Ovary (tissue), 9 donors: ENCODE measurements around the gene E2F6. TPM values are rescaled to one million over a fixed set of nuclear protein-coding genes. Genes with fewer than 3 reads are reported as not detected.

Experiments
- DNase-seq, 5 donors: peaks; one replicate each; pipeline ENCODE4 v3.0.0-alpha.2; 2019 to 2020
- H3K27ac ChIP-seq, 2 donors: fragments of 200-600 bp; one replicate each; pipeline versions ENCODE4 v1.5.1 to v1.8.0; 2019 to 2022
- H3K27me3 ChIP-seq: fragments of 200-600 bp; one replicate; pipeline ENCODE4 v1.8.0; 2022
- H3K36me3 ChIP-seq: fragments of 200-600 bp; sonication (generic); one replicate; pipeline ENCODE4 v1.5.1; 2019
- H3K4me1 ChIP-seq: one replicate; pipeline ENCODE4 v1.8.1; 2013; ENCODE audit warnings: mild to moderate bottlenecking, moderate library complexity; ENCODE audit not compliant: insufficient read depth
- H3K4me3 ChIP-seq: fragments of 200-600 bp; sonication (generic); one replicate; pipeline ENCODE4 v1.5.1; 2017
- H3K9me3 ChIP-seq, 2 donors: fragments of 200-600 bp in 1 of 2; sonication (generic) in 1 of 2; one replicate each; pipeline versions ENCODE4 v1.5.1 to v1.8.1; 2013 to 2019; ENCODE audit warnings: mild to moderate bottlenecking in 1 of 2, moderate library complexity in 1 of 2
- CTCF ChIP-seq, 3 donors: fragments of 450-650 bp in 2 of 3; fragments of 200-600 bp in 1 of 3; IDR thresholded peaks; one replicate each; pipeline versions ENCODE4 v1.5.1 to v1.8.0; 2016 to 2022; ENCODE audit warnings: antibody characterized with exemption in 3 of 3, mild to moderate bottlenecking in 1 of 3
- EP300 ChIP-seq: sonication (generic); formaldehyde crosslinking; IDR thresholded peaks from one replicate; pipeline ENCODE4 v1.6.1; 2017; ENCODE audit warnings: antibody characterized with exemption
- POLR2A ChIP-seq: fragments of 450-650 bp; IDR thresholded peaks from one replicate; pipeline ENCODE4 v1.6.1; 2017; ENCODE audit warnings: antibody characterized with exemption, mild to moderate bottlenecking, moderate library complexity
- WGBS, 3 donors: extraction: QIAGEN DNeasy Blood & Tissue Kit in 1 of 3; methylation state at CpG; one replicate each; pipeline versions ENCODE4 v1.1.5 to v1.1.7; 2013 to 2017; 5-methylcytosine and 5-hydroxymethylcytosine counted together
- intact Hi-C, 4 donors: fragments of 100-400 bp; cut with DNase I; formaldehyde crosslinking; loops; one replicate each; pipeline versions ENCODE4 v1.11.0 to v1.15.1; 2022 to 2023
- polyA plus RNA-seq, 2 donors: library from polyadenylated mRNA; stranded (reverse); fragments of 200-250 nt in 1 of 2; fragments of 350-450 nt in 1 of 2; fragmentation: Illumina TruSeq in 1 of 2; extraction: RNeasy Lipid Tissue Mini Kit (QIAGEN cat#74804) in 1 of 2; gene quantifications; one replicate each; pipeline ENCODE4 v1.2.3, GENCODE V29; 2013 to 2014
- total RNA-seq, 7 donors: library from RNA; depleted of rRNA in 2 of 7; stranded (reverse); fragments of >200 nt in 2 of 7; fragmentation: NEBNext Ultra II Directional in 3 of 7; extraction: Animal tissue kit (Norgen Biotek cat#: 25700) in 3 of 7; gene quantifications; one replicate each; pipeline versions ENCODE4 v1.1.0 to v1.2.4, GENCODE V29; 2016 to 2023
- donor health status: DM: no; HTN: no; CAD: no; lungs with moderate emphysema.
- donor health status: DM: no; HTN: no; CAD: no.
- donor health status: Bipolar disorder and iron deficiency.
- donor health status: DM: yes; HTN: yes; CAD: no.
- donor health status: DM: no; HTN: no; CAD: no.
- donor health status: DM: yes; HTN: yes; CAD: no.

Gene E2F6
- total and polyA plus RNA-seq, 9 donors = 9.9 to 19.6 (median 14.9) TPM

- Histone ChIP-seq H3K4me3 (no peak overlapping the region), H3K4me1 (peaks cover 36% of the 10 kb centered on the region), H3K36me3 (no peaks in the 10 kb centered on the region), H3K27me3 (no peaks in the 10 kb centered on the region), H3K27ac (no peak overlapping the region), H3K9me3 (no peaks in the 10 kb centered on the region)
- 65% methylated on average over 8 of the region's 8 CpGs for WGBS, 3 donors
- no peak for DNase-seq
- TF ChIP-seq EP300 (no peak), CTCF (IDR thresholded peaks at IDR 0.05) (no peak), POLR2A (no peak)
- intact Hi-C loops = no loop called here
Observed at GRCh38 chr2:11503354-11503927, 37.5 kb upstream of the E2F6 start.

GRCh38 chr2:11502740-11503292 lies 36.9 kb upstream of the E2F6 start:
- WGBS, 3 donors = 78 to 86% (median 86%) methylated on average over 4 of the region's 4 CpGs
- Histone ChIP-seq H3K4me1 (peaks cover 34% of the 10 kb centered on the region), H3K27ac (no peak overlapping the region), H3K27me3 (no peaks in the 10 kb centered on the region), H3K9me3 (no peaks in the 10 kb centered on the region), H3K36me3 (no peaks in the 10 kb centered on the region), H3K4me3 (no peak overlapping the region)
- DNase-seq = peak in 1 of 5 donors; percentile 6
- TF ChIP-seq CTCF (IDR thresholded peaks at IDR 0.05) (no peak), EP300 (no peak)
- intact Hi-C loops = no loop called here

- no peaks in the 10 kb centered on the region for H3K36me3 ChIP-seq
- no peaks in the 10 kb centered on the region for H3K27me3 ChIP-seq
- intact Hi-C loops = no loop called here
- peak in 1 of 5 donors; percentile 11 for DNase-seq
- TF ChIP-seq CTCF (IDR thresholded peaks at IDR 0.05) (no peak), POLR2A (no peak), EP300 (no peak)
- WGBS, 3 donors = 63 to 79% (median 64%) methylated on average over 5 of the region's 5 CpGs
- H3K4me1 ChIP-seq = peaks cover 24% of the 10 kb centered on the region
- peak overlapping the region; percentile 14 to 52 for H3K27ac ChIP-seq
- no peak overlapping the region for H3K4me3 ChIP-seq
- H3K9me3 ChIP-seq = no peaks in the 10 kb centered on the region
Observed at GRCh38 chr2:11500702-11501303, 34.8 kb upstream of the E2F6 start.

GRCh38 chr2:11499081-11499743 lies 33.3 kb upstream of the E2F6 start:
- no peaks in the 10 kb centered on the region for H3K27me3 ChIP-seq
- 8 to 22% (median 12%) methylated on average over 4 of the region's 4 CpGs for WGBS, 3 donors
- H3K4me1 ChIP-seq = peaks cover 20% of the 10 kb centered on the region
- H3K36me3 ChIP-seq = no peaks in the 10 kb centered on the region
- peak in 2 of 5 donors; percentile 12 to 47 for DNase-seq
- no peaks in the 10 kb centered on the region for H3K9me3 ChIP-seq
- TF ChIP-seq EP300 (no peak), POLR2A (no peak), CTCF (IDR thresholded peaks at IDR 0.05) (no peak)
- intact Hi-C loops = loop anchor here in 1 of 4 donors (5.0 kb wide), 1 partner anchor 33 kb away; the partner anchor contains the start of gene GREB1
- H3K4me3 ChIP-seq = no peak overlapping the region
- H3K27ac ChIP-seq = peak overlapping the region; percentile 39 to 83
